Duodenal mucosa (tissue), 2 donors: ENCODE data around the gene RHBDF1.

ENCODE experiments used
- H3K27ac ChIP-seq: one replicate; pipeline ENCODE4 v1.7.0; 2013; ENCODE audit warnings: low read depth, low read length
- H3K27me3 ChIP-seq, 2 donors: one replicate each; pipeline ENCODE4 v1.7.0; 2013; ENCODE audit warnings: low read length in 2 of 2, control low read depth in 1 of 2; ENCODE audit not compliant: insufficient read depth in 2 of 2, control insufficient read depth in 1 of 2
- H3K36me3 ChIP-seq, 2 donors: one replicate each; pipeline ENCODE4 v1.7.0; 2013; ENCODE audit warnings: low read length in 2 of 2, control low read depth in 1 of 2; ENCODE audit not compliant: insufficient read depth in 2 of 2, control insufficient read depth in 1 of 2
- H3K4me1 ChIP-seq, 2 donors: one replicate each; pipeline ENCODE4 v1.7.0; 2013; ENCODE audit warnings: low read length in 2 of 2, control low read depth in 1 of 2; ENCODE audit not compliant: insufficient read depth in 2 of 2, control insufficient read depth in 1 of 2
- H3K4me3 ChIP-seq, 2 donors: one replicate each; pipeline ENCODE4 v1.7.0; 2013; ENCODE audit warnings: low read length in 2 of 2, low read depth in 1 of 2
- H3K9ac ChIP-seq, 2 donors: one replicate each; pipeline ENCODE4 v1.7.0; 2013; ENCODE audit warnings: low read length in 2 of 2, low read depth in 1 of 2
- H3K9me3 ChIP-seq, 2 donors: one replicate each; pipeline ENCODE4 v1.7.0; 2013; ENCODE audit warnings: low read length in 2 of 2, control low read depth in 1 of 2; ENCODE audit not compliant: control insufficient read depth in 1 of 2

RHBDF1 gene

GRCh38 chr16:74747-75334 is 2.4 kb upstream of the RHBDF1 start:
- Histone ChIP-seq H3K9me3 (no peaks in the 10 kb centered on the region), H3K4me1 (peaks cover 40 to 46% of the 10 kb centered on the region in 2 donors), H3K27me3 (peaks cover 0 to 6% of the 10 kb centered on the region in 2 donors), H3K27ac (no peak overlapping the region), H3K9ac (no peak overlapping the region), H3K4me3 (no peak overlapping the region), H3K36me3 (peaks cover 0 to 4% of the 10 kb centered on the region in 2 donors)

- H3K36me3 ChIP-seq = no peaks in the 10 kb centered on the region
- H3K27ac ChIP-seq = no peak overlapping the region
- H3K27me3 ChIP-seq = peaks cover 0 to 6% of the 10 kb centered on the region in 2 donors
- no peak overlapping the region for H3K9ac ChIP-seq
- peaks cover 40 to 43% of the 10 kb centered on the region in 2 donors for H3K4me1 ChIP-seq
- H3K9me3 ChIP-seq = no peaks in the 10 kb centered on the region
- no peak overlapping the region for H3K4me3 ChIP-seq
Measured at GRCh38 chr16:74051-74746, 1.8 kb upstream of the RHBDF1 start.

GRCh38 chr16:71540-72401 is 660 bp downstream of the RHBDF1 start:
- no peaks in the 10 kb centered on the region for H3K9me3 ChIP-seq
- peak overlapping the region; percentile 64 to 65 for H3K4me3 ChIP-seq
- no peaks in the 10 kb centered on the region for H3K36me3 ChIP-seq
- no peak overlapping the region for H3K27ac ChIP-seq
- peaks cover 0 to 6% of the 10 kb centered on the region in 2 donors for H3K27me3 ChIP-seq
- peaks cover 24 to 27% of the 10 kb centered on the region in 2 donors for H3K4me1 ChIP-seq
- H3K9ac ChIP-seq = peak overlapping the region in 1 of 2 donors; percentile 43

DNA sequence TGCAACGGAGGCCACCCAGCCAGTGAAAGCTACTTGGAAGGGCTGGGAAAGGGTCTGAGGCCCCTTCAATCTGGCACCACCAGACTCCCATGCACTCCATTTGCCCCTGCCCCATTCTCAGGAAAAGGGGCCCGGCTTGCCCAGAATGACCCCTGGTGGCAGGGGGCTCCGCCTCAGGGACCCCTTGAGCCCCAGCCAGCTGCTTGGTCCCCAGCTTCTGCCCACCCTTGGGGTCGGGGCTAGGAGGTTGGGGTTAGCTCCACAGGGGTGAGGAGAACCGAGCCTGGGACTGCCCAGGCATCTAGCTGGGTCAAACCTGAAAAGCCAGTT is 1.3 kb downstream of the RHBDF1 start:
- H3K36me3 ChIP-seq = no peaks in the 10 kb centered on the region
- H3K27ac ChIP-seq = peak overlapping the region; percentile 34
- H3K27me3 ChIP-seq = peaks cover 0 to 6% of the 10 kb centered on the region in 2 donors
- no peak overlapping the region for H3K9ac ChIP-seq
- no peaks in the 10 kb centered on the region for H3K9me3 ChIP-seq
- H3K4me1 ChIP-seq = peaks cover 19 to 21% of the 10 kb centered on the region in 2 donors
- H3K4me3 ChIP-seq = peak overlapping the region; percentile 7 to 65

DNA sequence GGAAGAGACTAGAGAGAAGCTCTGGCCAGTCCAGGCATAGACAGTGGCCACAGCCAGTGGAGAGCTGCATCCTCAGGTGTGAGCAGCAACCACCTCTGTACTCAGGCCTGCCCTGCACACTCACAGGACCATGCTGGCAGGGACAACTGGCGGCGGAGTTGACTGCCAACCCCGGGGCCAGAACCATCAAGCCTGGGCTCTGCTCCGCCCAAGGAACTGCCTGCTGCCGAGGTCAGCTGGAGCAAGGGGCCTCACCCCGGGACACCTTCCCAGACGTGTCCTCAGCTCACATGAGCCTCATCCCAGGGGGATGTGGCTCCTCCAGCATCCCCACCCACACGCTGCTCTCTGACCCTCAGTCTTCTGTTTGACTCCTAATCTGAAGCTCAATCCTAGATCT is 3.2 kb downstream of the RHBDF1 start:
- Histone ChIP-seq H3K27me3 (peaks cover 0 to 6% of the 10 kb centered on the region in 2 donors), H3K9ac (no peak overlapping the region), H3K36me3 (peaks cover 0 to 5% of the 10 kb centered on the region in 2 donors), H3K27ac (no peak overlapping the region), H3K9me3 (no peaks in the 10 kb centered on the region), H3K4me1 (peaks cover 12 to 17% of the 10 kb centered on the region in 2 donors), H3K4me3 (no peak overlapping the region)

- no peak overlapping the region for H3K9ac ChIP-seq
- no peak overlapping the region for H3K4me3 ChIP-seq
- H3K4me1 ChIP-seq = peaks cover 12 to 17% of the 10 kb centered on the region in 2 donors
- H3K9me3 ChIP-seq = no peaks in the 10 kb centered on the region
- H3K27ac ChIP-seq = no peak overlapping the region
- peaks cover 0 to 5% of the 10 kb centered on the region in 2 donors for H3K27me3 ChIP-seq
- H3K36me3 ChIP-seq = peaks cover 0 to 7% of the 10 kb centered on the region in 2 donors
Measured at GRCh38 chr16:67884-68789, 4.3 kb downstream of the RHBDF1 start.

- Histone ChIP-seq H3K4me3 (no peak overlapping the region), H3K27me3 (no peaks in the 10 kb centered on the region), H3K9me3 (no peaks in the 10 kb centered on the region), H3K9ac (no peak overlapping the region), H3K4me1 (peaks cover 7 to 11% of the 10 kb centered on the region in 2 donors), H3K36me3 (peaks cover 0 to 7% of the 10 kb centered on the region in 2 donors), H3K27ac (no peak overlapping the region)
Measured at GRCh38 chr16:67183-67791, 5.1 kb downstream of the RHBDF1 start.

GRCh38 chr16:66309-67182 is 5.9 kb downstream of the RHBDF1 start:
- Histone ChIP-seq H3K4me3 (no peak overlapping the region), H3K4me1 (peaks cover 5 to 7% of the 10 kb centered on the region in 2 donors), H3K9ac (no peak overlapping the region), H3K9me3 (no peaks in the 10 kb centered on the region), H3K27ac (no peak overlapping the region), H3K36me3 (peaks cover 0 to 7% of the 10 kb centered on the region in 2 donors), H3K27me3 (no peaks in the 10 kb centered on the region)
